Endothelial cell of coronary artery (primary cell): ENCODE measurements around the gene CRTC1. TPM values are rescaled to one million over a fixed set of nuclear protein-coding genes. Genes with fewer than 3 reads are reported as not detected.

Experiments used
- total RNA-seq: library from RNA; depleted of rRNA; stranded (reverse); fragments of >200 nt; gene quantifications from 2 replicates; pipeline ENCODE4 v1.2.3, GENCODE V29; 2014

Gene CRTC1
- total RNA-seq = 0.90 and 1.2 TPM in 2 replicates

GRCh38 chr19:18683109-18683957 lies at the start of gene CRTC1:
Gene CRTC1, plus strand, starts transcription at chr19:18683680. Its CDS starts 23 bp downstream, at chr19:18683703.

GRCh38 chr19:18636969-18637629 lies 46.4 kb upstream of the CRTC1 start, which contains the start of gene KLHL26:
Gene KLHL26, plus strand, starts transcription at chr19:18637028. Its CDS starts 27 bp downstream, at chr19:18637055.

GRCh38 chr19:18790566-18791314 lies 107.3 kb downstream of the CRTC1 start, which contains the start of gene COMP:
Gene COMP, minus strand, starts transcription at chr19:18791305. Its CDS starts 36 bp downstream, at chr19:18791269.

GRCh38 chr19:18831524-18832305 lies 148.2 kb downstream of the CRTC1 start, which contains the start of gene UPF1:
Gene UPF1, plus strand, starts transcription at chr19:18831959. Its CDS starts 251 bp downstream, at chr19:18832210.

Other genes starting within 250 kb of the CRTC1 start
- 25.2 and 42.6 TPM in 2 replicates for gene ISYNA1, start 245.5 kb upstream of the CRTC1 start, total RNA-seq
- gene ELL, start 161.6 kb upstream of the CRTC1 start, total RNA-seq = 13.8 and 13.9 TPM in 2 replicates
- 142 and 176 TPM in 2 replicates for gene FKBP8, start 140.1 kb upstream of the CRTC1 start, total RNA-seq
- 52.0 and 55.0 TPM in 2 replicates for gene KXD1, start 125.8 kb upstream of the CRTC1 start, total RNA-seq
- 879 and 894 TPM in 2 replicates for gene UBA52, start 111.8 kb upstream of the CRTC1 start, total RNA-seq
- gene REX1BD, start 94.9 kb upstream of the CRTC1 start, total RNA-seq = 55.6 and 71.6 TPM in 2 replicates
- 0.09 and 1.1 TPM in 2 replicates for gene CRLF1, start 76.9 kb upstream of the CRTC1 start, total RNA-seq
- gene TMEM59L, start 70.8 kb upstream of the CRTC1 start, total RNA-seq = 0.19 and 0.27 TPM in 2 replicates
- gene KLHL26, start 46.7 kb upstream of the CRTC1 start, total RNA-seq = 2.6 and 6.9 TPM in 2 replicates
- gene COMP, start 107.6 kb downstream of the CRTC1 start, total RNA-seq = not detected in 2 replicates
- gene UPF1, start 148.3 kb downstream of the CRTC1 start, total RNA-seq = 62.9 and 69.7 TPM in 2 replicates
- gene CERS1, start 212.5 kb downstream of the CRTC1 start, total RNA-seq = 3.2 and 4.5 TPM in 2 replicates
- 172 and 214 TPM in 2 replicates for gene COPE, start 235.7 kb downstream of the CRTC1 start, total RNA-seq
- 56.5 and 68.6 TPM in 2 replicates for gene DDX49, start 236.0 kb downstream of the CRTC1 start, total RNA-seq